ENCODE results near the gene KCTD8.

The KCTD8 gene

GRCh38 chr4:44319129-44319528, 129.5 kb downstream of the KCTD8 start:
- TF ChIP-seq SIN3A (IDR thresholded peaks at IDR 0.05; ENCODE audit: borderline replicate concordance, insufficient read depth, low read length): no peak
- no peak for TF ChIP-seq FOXP2 (optimal IDR thresholded peaks at IDR 0.05; ENCODE audit: borderline replicate concordance, extremely low read depth, extremely low read length, insufficient read depth)
- TF ChIP-seq REST (IDR thresholded peaks at IDR 0.05; ENCODE audit: insufficient read depth in 1 of 2, low read depth in 2 of 2, low read length in 2 of 2): no peak
- TF ChIP-seq TAF1 (IDR thresholded peaks at IDR 0.05; ENCODE audit: borderline replicate concordance, insufficient read depth, low read length): no peak
- TF ChIP-seq POLR2AphosphoS5 (IDR thresholded peaks at IDR 0.05; ENCODE audit: low read depth, low read length): no peak

DNA sequence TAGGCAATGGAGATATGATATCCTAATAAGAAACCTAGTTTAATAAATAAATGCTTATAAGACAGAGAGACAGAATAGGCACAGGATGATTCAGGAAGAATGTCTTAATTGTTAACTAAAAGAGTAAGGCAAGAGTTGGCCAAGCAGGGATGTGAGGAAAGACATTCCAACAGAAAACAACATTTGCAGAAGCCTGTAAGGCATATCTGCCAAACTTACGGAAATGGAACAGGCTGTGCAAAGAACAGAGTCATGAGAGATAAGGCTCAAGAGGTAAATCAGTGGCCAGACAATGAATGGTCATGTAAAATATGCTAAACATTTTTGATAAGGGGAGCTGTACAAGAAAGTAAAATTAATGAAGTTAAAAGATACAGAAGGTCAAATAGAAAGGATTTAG, 134.9 kb downstream of the KCTD8 start:
- TF ChIP-seq TAF1 (IDR thresholded peaks at IDR 0.05; ENCODE audit: borderline replicate concordance, insufficient read depth, low read length) (no peak), SIN3A (IDR thresholded peaks at IDR 0.05; ENCODE audit: borderline replicate concordance, insufficient read depth, low read length) (no peak), REST (IDR thresholded peaks at IDR 0.05; ENCODE audit: insufficient read depth in 1 of 2, low read depth in 2 of 2, low read length in 2 of 2) (no peak), POLR2AphosphoS5 (IDR thresholded peaks at IDR 0.05; ENCODE audit: low read depth, low read length) (no peak), FOXP2 (optimal IDR thresholded peaks at IDR 0.05; ENCODE audit: borderline replicate concordance, extremely low read depth, extremely low read length, insufficient read depth) (no peak)

DNA sequence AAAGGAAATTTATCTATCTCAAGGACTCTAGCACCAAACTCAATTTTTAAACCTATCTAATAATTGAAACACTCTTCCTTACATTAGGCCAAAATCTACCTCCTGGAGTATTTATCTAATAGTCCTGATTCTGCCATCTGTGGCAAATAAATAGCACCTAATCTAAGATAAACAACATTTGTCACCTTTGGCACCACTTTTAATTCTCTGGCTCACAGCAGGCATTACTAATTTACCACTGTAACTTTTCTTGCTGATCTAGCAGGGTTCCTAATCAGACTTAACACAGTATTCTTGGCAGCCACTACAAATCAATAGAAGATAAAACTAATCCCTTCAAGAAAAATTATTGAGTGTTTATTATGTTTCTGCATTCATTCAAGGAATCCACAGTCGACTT, 161.1 kb downstream of the KCTD8 start:
- TF ChIP-seq TAF1 (IDR thresholded peaks at IDR 0.05; ENCODE audit: borderline replicate concordance, insufficient read depth, low read length) (no peak), SIN3A (IDR thresholded peaks at IDR 0.05; ENCODE audit: borderline replicate concordance, insufficient read depth, low read length) (no peak), REST (IDR thresholded peaks at IDR 0.05; ENCODE audit: insufficient read depth in 1 of 2, low read depth in 2 of 2, low read length in 2 of 2) (no peak), POLR2AphosphoS5 (IDR thresholded peaks at IDR 0.05; ENCODE audit: low read depth, low read length) (no peak), FOXP2 (optimal IDR thresholded peaks at IDR 0.05; ENCODE audit: borderline replicate concordance, extremely low read depth, extremely low read length, insufficient read depth) (no peak)

- TF ChIP-seq FOXP2 (optimal IDR thresholded peaks at IDR 0.05; ENCODE audit: borderline replicate concordance, extremely low read depth, extremely low read length, insufficient read depth) (no peak), REST (IDR thresholded peaks at IDR 0.05; ENCODE audit: insufficient read depth in 1 of 2, low read depth in 2 of 2, low read length in 2 of 2) (no peak), SIN3A (IDR thresholded peaks at IDR 0.05; ENCODE audit: borderline replicate concordance, insufficient read depth, low read length) (no peak), POLR2AphosphoS5 (IDR thresholded peaks at IDR 0.05; ENCODE audit: low read depth, low read length) (no peak), TAF1 (IDR thresholded peaks at IDR 0.05; ENCODE audit: borderline replicate concordance, insufficient read depth, low read length) (no peak)
Measured at GRCh38 chr4:44279469-44279868, 169.1 kb downstream of the KCTD8 start.

GRCh38 chr4:44279066-44279465, 169.5 kb downstream of the KCTD8 start:
- no peak for TF ChIP-seq SIN3A (IDR thresholded peaks at IDR 0.05; ENCODE audit: borderline replicate concordance, insufficient read depth, low read length)
- TF ChIP-seq POLR2AphosphoS5 (IDR thresholded peaks at IDR 0.05; ENCODE audit: low read depth, low read length): no peak
- TF ChIP-seq FOXP2 (optimal IDR thresholded peaks at IDR 0.05; ENCODE audit: borderline replicate concordance, extremely low read depth, extremely low read length, insufficient read depth): no peak
- TF ChIP-seq REST (IDR thresholded peaks at IDR 0.05; ENCODE audit: insufficient read depth in 1 of 2, low read depth in 2 of 2, low read length in 2 of 2): no peak
- no peak for TF ChIP-seq TAF1 (IDR thresholded peaks at IDR 0.05; ENCODE audit: borderline replicate concordance, insufficient read depth, low read length)
